Epithelial cell of proximal tubule (primary cell): ENCODE measurements around the gene TNIP1. TPM values are rescaled to one million over a fixed set of nuclear protein-coding genes. Genes with fewer than 3 reads are reported as not detected.

ENCODE experiments used
- DNase-seq: peaks from one replicate; pipeline ENCODE4 v3.0.0-alpha.2; 2011; ENCODE audit warnings: low read depth
- H3K4me3 ChIP-seq: 2 replicates; pipeline ENCODE4 v1.5.1; 2011; ENCODE audit warnings: low read depth, mild to moderate bottlenecking, low read length
- CTCF ChIP-seq: conservative IDR thresholded peaks from 2 replicates; pipeline ENCODE4 v1.5.1; 2012; ENCODE audit warnings: low read depth, mild to moderate bottlenecking, low read length
- total RNA-seq: library from RNA; depleted of rRNA; stranded (reverse); fragments of >200 nt; gene quantifications from 2 replicates; pipeline ENCODE4 v1.2.3, GENCODE V29; 2015

Gene TNIP1
- total RNA-seq, 1 donor from 2014 or later, result 255 TPM

GRCh38 chr5:151052836-151053235, 28.0 kb downstream of the TNIP1 start:
- no peak for TF ChIP-seq CTCF
- DNase-seq, result no peak
- no peak overlapping the region for H3K4me3 ChIP-seq

GRCh38 chr5:151051931-151052608, 28.8 kb downstream of the TNIP1 start:
- no peak overlapping the region for H3K4me3 ChIP-seq
- no peak for TF ChIP-seq CTCF
- DNase-seq, result no peak

GRCh38 chr5:151051066-151051930, 29.5 kb downstream of the TNIP1 start:
- TF ChIP-seq CTCF, result peak; percentile 93
- DNase-seq, result no peak
- H3K4me3 ChIP-seq, result no peak overlapping the region

GRCh38 chr5:151048526-151048925, 32.3 kb downstream of the TNIP1 start:
- H3K4me3 ChIP-seq, result no peak overlapping the region
- TF ChIP-seq CTCF, result peak; percentile 59
- no peak for DNase-seq

GRCh38 chr5:151047814-151048425, 32.9 kb downstream of the TNIP1 start:
- peak; percentile 93 for TF ChIP-seq CTCF
- no peak overlapping the region for H3K4me3 ChIP-seq
- no peak for DNase-seq

- DNase-seq, result peak; percentile 79
- TF ChIP-seq CTCF, result no peak
- H3K4me3 ChIP-seq, result no peak overlapping the region
Observed at GRCh38 chr5:151042453-151043093, 38.3 kb downstream of the TNIP1 start.
